Measurements from ENCODE around the gene CAPN5.

The CAPN5 gene

DNA sequence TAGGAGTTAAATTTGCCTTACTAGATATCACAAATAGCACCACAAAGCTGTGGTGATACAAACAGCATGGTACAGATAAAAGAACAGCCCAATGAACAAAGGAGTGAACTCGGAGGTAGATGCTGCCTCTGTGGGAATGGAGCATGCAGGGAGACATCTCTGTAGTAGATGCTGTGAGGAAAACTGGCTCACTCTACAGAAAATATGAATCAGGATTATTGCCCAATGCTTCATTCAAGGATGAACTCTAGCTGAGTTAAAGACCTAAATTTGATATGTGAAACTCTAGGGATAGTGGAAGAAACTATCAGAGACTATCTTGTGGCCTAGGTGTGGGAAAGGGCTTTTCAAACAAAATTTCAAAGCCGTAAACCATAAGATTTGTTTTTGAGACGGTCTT, 15.3 kb upstream of the CAPN5 start:
- no peak for DNase-seq (ENCODE audit: low read depth, low spot score)
- Histone ChIP-seq H3K27me3 (ENCODE audit: insufficient read depth, insufficient read length) (peaks cover 2% of the 10 kb centered on the region), H3K9ac (ENCODE audit: insufficient read length, low read depth) (no peak overlapping the region), H3K4me3 (ENCODE audit: insufficient read length, low read depth) (no peak overlapping the region), H3K4me1 (ENCODE audit: insufficient read depth, insufficient read length) (no peaks in the 10 kb centered on the region), H3K36me3 (ENCODE audit: insufficient read depth, insufficient read length, low read length) (no peaks in the 10 kb centered on the region), H3K9me3 (ENCODE audit: insufficient read depth, low read length) (peaks cover 5% of the 10 kb centered on the region; the same call in 1 of the 2 replicates)
- TF ChIP-seq SUZ12 (IDR thresholded peaks at IDR 0.05; ENCODE audit: extremely low read depth, insufficient read depth, insufficient read length): no peak
- TF ChIP-seq ZNF274 (IDR thresholded peaks at IDR 0.05; ENCODE audit: low read depth, low read length): no peak
- no peak for TF ChIP-seq YY1 (IDR thresholded peaks at IDR 0.05; ENCODE audit: insufficient read depth, insufficient read length)

- DNase-seq (ENCODE audit: low read depth, low spot score): no peak
- H3K36me3 ChIP-seq (ENCODE audit: insufficient read depth, insufficient read length, low read length): no peaks in the 10 kb centered on the region
- H3K4me1 ChIP-seq (ENCODE audit: insufficient read depth, insufficient read length): no peaks in the 10 kb centered on the region
- H3K9me3 ChIP-seq (ENCODE audit: insufficient read depth, low read length): peaks cover 10% of the 10 kb centered on the region; the same call in 1 of the 2 replicates
- H3K4me3 ChIP-seq (ENCODE audit: insufficient read length, low read depth): no peak overlapping the region
- no peaks in the 10 kb centered on the region for H3K27me3 ChIP-seq (ENCODE audit: insufficient read depth, insufficient read length)
- TF ChIP-seq ZNF274 (IDR thresholded peaks at IDR 0.05; ENCODE audit: low read depth, low read length) (no peak), SUZ12 (IDR thresholded peaks at IDR 0.05; ENCODE audit: extremely low read depth, insufficient read depth, insufficient read length) (no peak), YY1 (IDR thresholded peaks at IDR 0.05; ENCODE audit: insufficient read depth, insufficient read length) (no peak)
- H3K9ac ChIP-seq (ENCODE audit: insufficient read length, low read depth): no peak overlapping the region
Observed at GRCh38 chr11:77052518-77052917, 14.3 kb upstream of the CAPN5 start.

DNA sequence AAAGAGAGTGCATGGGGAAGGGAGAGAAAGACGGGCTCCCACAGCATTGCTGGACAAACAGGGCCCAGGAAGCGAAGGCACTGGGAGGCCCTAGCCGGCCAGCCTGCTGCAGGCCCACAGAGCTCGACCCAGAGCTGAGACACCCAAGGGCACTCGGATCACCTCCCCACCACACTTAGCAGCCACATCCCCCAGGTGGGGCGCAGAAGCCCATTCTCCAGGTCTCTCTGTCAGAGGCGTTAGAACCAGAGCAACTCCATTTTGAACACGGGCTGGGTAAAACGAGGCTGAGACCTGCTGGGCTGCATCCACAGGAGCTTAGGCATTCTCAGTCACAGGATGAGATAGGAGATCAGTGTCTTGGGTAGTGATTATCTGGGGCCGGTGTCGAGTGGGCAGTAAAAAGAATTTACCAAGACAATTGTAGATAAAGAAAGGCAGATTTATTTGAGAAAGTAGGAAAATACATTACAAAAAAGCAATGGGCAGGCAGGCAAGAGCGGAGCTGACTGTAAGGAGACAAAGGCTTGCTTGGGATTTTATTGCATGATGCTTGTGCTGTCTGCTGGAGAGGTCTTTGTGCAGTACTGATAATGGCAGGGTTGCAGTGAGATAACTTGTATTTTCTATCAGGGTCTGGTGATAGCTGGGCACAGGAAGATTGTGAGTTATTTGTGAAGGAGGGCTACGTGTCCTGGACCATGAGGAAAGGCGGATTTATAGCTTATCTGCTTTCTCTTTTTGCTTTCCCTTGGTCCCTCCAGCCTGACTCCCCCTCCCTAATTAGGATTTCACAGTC, 13.4 kb upstream of the CAPN5 start:
- H3K36me3 ChIP-seq (ENCODE audit: insufficient read depth, insufficient read length, low read length): no peaks in the 10 kb centered on the region
- no peak overlapping the region for H3K9ac ChIP-seq (ENCODE audit: insufficient read length, low read depth)
- TF ChIP-seq ZNF274 (IDR thresholded peaks at IDR 0.05; ENCODE audit: low read depth, low read length): no peak
- TF ChIP-seq YY1 (IDR thresholded peaks at IDR 0.05; ENCODE audit: insufficient read depth, insufficient read length): no peak
- no peak for TF ChIP-seq SUZ12 (IDR thresholded peaks at IDR 0.05; ENCODE audit: extremely low read depth, insufficient read depth, insufficient read length)
- peaks cover 10% of the 10 kb centered on the region; the same call in 1 of the 2 replicates for H3K9me3 ChIP-seq (ENCODE audit: insufficient read depth, low read length)
- DNase-seq (ENCODE audit: low read depth, low spot score): no peak
- H3K4me1 ChIP-seq (ENCODE audit: insufficient read depth, insufficient read length): no peaks in the 10 kb centered on the region
- H3K4me3 ChIP-seq (ENCODE audit: insufficient read length, low read depth): no peak overlapping the region
- no peaks in the 10 kb centered on the region for H3K27me3 ChIP-seq (ENCODE audit: insufficient read depth, insufficient read length)

DNA sequence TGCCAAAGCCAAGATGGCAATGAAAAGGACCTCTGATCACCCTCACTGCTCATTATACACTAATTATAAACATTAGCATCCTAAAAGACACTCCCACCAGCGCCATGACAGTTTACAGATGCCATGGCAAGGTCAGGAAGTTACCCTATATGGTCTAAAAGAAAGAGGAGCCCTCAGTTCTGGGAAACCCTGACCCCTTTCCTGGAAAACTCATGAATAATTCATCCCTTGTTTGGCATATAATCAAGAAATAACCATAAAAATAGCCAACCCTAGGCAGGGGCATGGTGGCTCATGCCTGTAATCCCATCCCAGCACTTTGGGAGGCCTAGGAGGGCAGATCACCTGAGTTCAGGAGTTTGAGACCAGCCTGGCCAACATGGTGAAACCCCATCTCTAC, 12.7 kb upstream of the CAPN5 start:
- Histone ChIP-seq H3K27me3 (ENCODE audit: insufficient read depth, insufficient read length) (no peaks in the 10 kb centered on the region), H3K36me3 (ENCODE audit: insufficient read depth, insufficient read length, low read length) (no peaks in the 10 kb centered on the region), H3K4me1 (ENCODE audit: insufficient read depth, insufficient read length) (no peaks in the 10 kb centered on the region), H3K9me3 (ENCODE audit: insufficient read depth, low read length) (peaks cover 10% of the 10 kb centered on the region; the same call in 1 of the 2 replicates), H3K4me3 (ENCODE audit: insufficient read length, low read depth) (no peak overlapping the region), H3K9ac (ENCODE audit: insufficient read length, low read depth) (no peak overlapping the region)
- DNase-seq (ENCODE audit: low read depth, low spot score): no peak
- TF ChIP-seq YY1 (IDR thresholded peaks at IDR 0.05; ENCODE audit: insufficient read depth, insufficient read length) (no peak), SUZ12 (IDR thresholded peaks at IDR 0.05; ENCODE audit: extremely low read depth, insufficient read depth, insufficient read length) (no peak), ZNF274 (IDR thresholded peaks at IDR 0.05; ENCODE audit: low read depth, low read length) (no peak)

DNA sequence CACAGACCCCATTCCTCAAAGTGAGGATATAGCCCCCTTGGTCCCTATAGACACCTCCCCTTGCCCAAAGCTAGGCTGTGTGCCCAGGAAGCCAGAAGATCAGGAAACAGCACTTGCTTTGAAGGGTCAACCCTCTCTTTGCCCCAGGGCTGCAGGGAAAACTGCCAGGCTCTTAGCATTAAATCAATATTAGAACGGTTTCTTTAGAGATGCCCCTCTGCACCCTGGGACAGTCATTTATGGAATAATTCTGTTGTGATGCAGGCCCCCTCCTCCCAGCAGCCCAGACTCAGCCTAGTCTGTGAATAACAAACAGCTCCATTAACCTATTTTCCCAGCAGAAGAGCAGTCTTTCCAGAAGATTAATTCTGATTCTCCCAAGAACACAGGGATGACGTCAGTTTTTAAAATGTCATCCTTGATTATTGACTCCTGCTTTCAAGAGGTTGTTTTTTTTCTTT, 11.6 kb upstream of the CAPN5 start:
- no peak overlapping the region for H3K9ac ChIP-seq (ENCODE audit: insufficient read length, low read depth)
- no peaks in the 10 kb centered on the region for H3K4me1 ChIP-seq (ENCODE audit: insufficient read depth, insufficient read length)
- H3K36me3 ChIP-seq (ENCODE audit: insufficient read depth, insufficient read length, low read length): no peaks in the 10 kb centered on the region
- H3K9me3 ChIP-seq (ENCODE audit: insufficient read depth, low read length): peaks cover 10% of the 10 kb centered on the region; the same call in 1 of the 2 replicates
- no peaks in the 10 kb centered on the region for H3K27me3 ChIP-seq (ENCODE audit: insufficient read depth, insufficient read length)
- H3K4me3 ChIP-seq (ENCODE audit: insufficient read length, low read depth): no peak overlapping the region
- no peak for DNase-seq (ENCODE audit: low read depth, low spot score)
- TF ChIP-seq ZNF274 (IDR thresholded peaks at IDR 0.05; ENCODE audit: low read depth, low read length) (no peak), YY1 (IDR thresholded peaks at IDR 0.05; ENCODE audit: insufficient read depth, insufficient read length) (no peak), SUZ12 (IDR thresholded peaks at IDR 0.05; ENCODE audit: extremely low read depth, insufficient read depth, insufficient read length) (no peak)

GRCh38 chr11:77055913-77056312, 10.9 kb upstream of the CAPN5 start:
- TF ChIP-seq SUZ12 (IDR thresholded peaks at IDR 0.05; ENCODE audit: extremely low read depth, insufficient read depth, insufficient read length) (no peak), ZNF274 (IDR thresholded peaks at IDR 0.05; ENCODE audit: low read depth, low read length) (no peak), YY1 (IDR thresholded peaks at IDR 0.05; ENCODE audit: insufficient read depth, insufficient read length) (no peak)
- peaks cover 10% of the 10 kb centered on the region; the same call in 1 of the 2 replicates for H3K9me3 ChIP-seq (ENCODE audit: insufficient read depth, low read length)
- no peak for DNase-seq (ENCODE audit: low read depth, low spot score)
- H3K36me3 ChIP-seq (ENCODE audit: insufficient read depth, insufficient read length, low read length): no peaks in the 10 kb centered on the region
- H3K4me1 ChIP-seq (ENCODE audit: insufficient read depth, insufficient read length): no peaks in the 10 kb centered on the region
- no peaks in the 10 kb centered on the region for H3K27me3 ChIP-seq (ENCODE audit: insufficient read depth, insufficient read length)
- H3K9ac ChIP-seq (ENCODE audit: insufficient read length, low read depth): no peak overlapping the region
- H3K4me3 ChIP-seq (ENCODE audit: insufficient read length, low read depth): no peak overlapping the region

GRCh38 chr11:77056814-77057402, 9.9 kb upstream of the CAPN5 start:
- H3K9me3 ChIP-seq (ENCODE audit: insufficient read depth, low read length): peaks cover 10% of the 10 kb centered on the region; the same call in 1 of the 2 replicates
- H3K27me3 ChIP-seq (ENCODE audit: insufficient read depth, insufficient read length): no peaks in the 10 kb centered on the region
- no peak overlapping the region for H3K9ac ChIP-seq (ENCODE audit: insufficient read length, low read depth)
- DNase-seq (ENCODE audit: low read depth, low spot score): no peak
- no peaks in the 10 kb centered on the region for H3K4me1 ChIP-seq (ENCODE audit: insufficient read depth, insufficient read length)
- no peak overlapping the region for H3K4me3 ChIP-seq (ENCODE audit: insufficient read length, low read depth)
- TF ChIP-seq SUZ12 (IDR thresholded peaks at IDR 0.05; ENCODE audit: extremely low read depth, insufficient read depth, insufficient read length) (no peak), YY1 (IDR thresholded peaks at IDR 0.05; ENCODE audit: insufficient read depth, insufficient read length) (no peak), ZNF274 (IDR thresholded peaks at IDR 0.05; ENCODE audit: low read depth, low read length) (no peak)
- H3K36me3 ChIP-seq (ENCODE audit: insufficient read depth, insufficient read length, low read length): no peaks in the 10 kb centered on the region
